Measurements from ENCODE around the gene POLR2A.

DNA sequence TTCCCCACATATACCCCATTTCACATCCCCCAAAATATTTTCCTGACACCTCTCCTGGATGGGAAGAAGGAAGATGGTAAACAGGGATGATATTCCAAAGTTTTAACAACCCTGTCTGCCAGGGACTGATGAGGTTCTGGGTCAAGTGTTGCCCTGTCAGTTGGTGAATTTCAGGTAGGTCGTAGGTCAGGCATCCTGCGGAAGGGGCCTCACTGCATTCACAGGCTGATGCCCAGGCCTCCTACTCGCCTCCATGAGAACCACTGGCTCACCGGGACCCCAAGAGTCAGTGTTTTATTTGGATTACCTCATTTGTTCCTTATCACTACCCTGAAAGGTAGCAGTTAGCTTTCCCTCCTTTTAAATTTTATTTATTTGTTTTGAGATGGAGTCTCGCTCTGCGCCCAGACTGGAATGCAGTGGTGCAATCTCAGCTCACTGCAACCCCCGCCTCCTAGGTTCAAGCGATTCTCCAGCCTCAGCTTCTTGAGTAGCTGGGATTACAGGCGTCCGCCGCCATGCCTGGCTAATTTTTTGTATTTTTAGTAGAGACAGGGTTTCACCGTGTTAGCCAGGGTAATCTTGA is 15.3 kb upstream of the POLR2A start:
- TF ChIP-seq, protein P1, sequence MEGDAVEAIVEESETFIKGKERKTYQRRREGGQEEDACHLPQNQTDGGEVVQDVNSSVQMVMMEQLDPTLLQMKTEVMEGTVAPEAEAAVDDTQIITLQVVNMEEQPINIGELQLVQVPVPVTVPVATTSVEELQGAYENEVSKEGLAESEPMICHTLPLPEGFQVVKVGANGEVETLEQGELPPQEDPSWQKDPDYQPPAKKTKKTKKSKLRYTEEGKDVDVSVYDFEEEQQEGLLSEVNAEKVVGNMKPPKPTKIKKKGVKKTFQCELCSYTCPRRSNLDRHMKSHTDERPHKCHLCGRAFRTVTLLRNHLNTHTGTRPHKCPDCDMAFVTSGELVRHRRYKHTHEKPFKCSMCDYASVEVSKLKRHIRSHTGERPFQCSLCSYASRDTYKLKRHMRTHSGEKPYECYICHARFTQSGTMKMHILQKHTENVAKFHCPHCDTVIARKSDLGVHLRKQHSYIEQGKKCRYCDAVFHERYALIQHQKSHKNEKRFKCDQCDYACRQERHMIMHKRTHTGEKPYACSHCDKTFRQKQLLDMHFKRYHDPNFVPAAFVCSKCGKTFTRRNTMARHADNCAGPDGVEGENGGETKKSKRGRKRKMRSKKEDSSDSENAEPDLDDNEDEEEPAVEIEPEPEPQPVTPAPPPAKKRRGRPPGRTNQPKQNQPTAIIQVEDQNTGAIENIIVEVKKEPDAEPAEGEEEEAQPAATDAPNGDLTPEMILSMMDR (IDR thresholded peaks at IDR 0.05) = no peak
- no peak for TF ChIP-seq POLR2A (IDR thresholded peaks at IDR 0.05)

All from body of pancreas (tissue), 4 donors.